ENCODE data around the gene FGFR2.

FGFR2 gene

GRCh38 chr10:121519411-121519810 lies 78.8 kb downstream of the FGFR2 start:
- Mint-ChIP-seq H3K4me3 (no peak overlapping the region), H3K27me3 (no peaks in the 10 kb centered on the region)

GRCh38 chr10:121518333-121518732 lies 79.9 kb downstream of the FGFR2 start:
- ATAC-seq (replicated peaks; ENCODE audit: extremely low read depth, poor library complexity, severe bottlenecking) (no peak), DNase-seq (ENCODE audit: low spot score in 2 of 2) (no peak)
- Mint-ChIP-seq H3K4me1 (no peaks in the 10 kb centered on the region), H3K27me3 (no peaks in the 10 kb centered on the region), H3K4me3 (no peak overlapping the region), H3K27ac (ENCODE audit: low read depth) (no peak overlapping the region), H3K36me3 (ENCODE audit: insufficient read depth) (no peaks in the 10 kb centered on the region), H3K9me3 (no peaks in the 10 kb centered on the region)

More at GRCh38 chr10:121519411-121519810, 78.8 kb downstream of the FGFR2 start:
- no peak for DNase-seq (ENCODE audit: low spot score in 2 of 2)
- ATAC-seq (replicated peaks; ENCODE audit: extremely low read depth, poor library complexity, severe bottlenecking) = no peak
- Mint-ChIP-seq H3K36me3 (ENCODE audit: insufficient read depth) (no peaks in the 10 kb centered on the region), H3K9me3 (no peaks in the 10 kb centered on the region), H3K4me1 (peaks cover 7% of the 10 kb centered on the region), H3K27ac (ENCODE audit: low read depth) (no peak overlapping the region)

GRCh38 chr10:121516093-121516865 lies 82.0 kb downstream of the FGFR2 start:
- DNase-seq (ENCODE audit: low spot score in 2 of 2) (no peak), ATAC-seq (replicated peaks; ENCODE audit: extremely low read depth, poor library complexity, severe bottlenecking) (peak; percentile 49)
- Mint-ChIP-seq H3K27me3 (no peaks in the 10 kb centered on the region), H3K27ac (ENCODE audit: low read depth) (peak overlapping the region; percentile 2), H3K9me3 (no peaks in the 10 kb centered on the region), H3K36me3 (ENCODE audit: insufficient read depth) (no peaks in the 10 kb centered on the region), H3K4me3 (peak overlapping the region; percentile 59), H3K4me1 (no peaks in the 10 kb centered on the region)

GRCh38 chr10:121514141-121514865 lies 83.9 kb downstream of the FGFR2 start:
- no peak overlapping the region for H3K4me3 Mint-ChIP-seq
- H3K27ac Mint-ChIP-seq (ENCODE audit: low read depth) = no peak overlapping the region
- ATAC-seq (replicated peaks; ENCODE audit: extremely low read depth, poor library complexity, severe bottlenecking) (peak; percentile 46), DNase-seq (ENCODE audit: low spot score in 2 of 2) (no peak)
- H3K36me3 Mint-ChIP-seq (ENCODE audit: insufficient read depth) = no peaks in the 10 kb centered on the region
- H3K4me1 Mint-ChIP-seq = no peaks in the 10 kb centered on the region
- no peaks in the 10 kb centered on the region for H3K9me3 Mint-ChIP-seq
- H3K27me3 Mint-ChIP-seq = no peaks in the 10 kb centered on the region

GRCh38 chr10:121511943-121512342 lies 86.3 kb downstream of the FGFR2 start:
- no peaks in the 10 kb centered on the region for H3K4me1 Mint-ChIP-seq
- H3K27me3 Mint-ChIP-seq = no peaks in the 10 kb centered on the region
- no peak for ATAC-seq (replicated peaks; ENCODE audit: extremely low read depth, poor library complexity, severe bottlenecking)
- no peak overlapping the region for H3K4me3 Mint-ChIP-seq
- no peak for DNase-seq (ENCODE audit: low spot score in 2 of 2)
- no peaks in the 10 kb centered on the region for H3K36me3 Mint-ChIP-seq (ENCODE audit: insufficient read depth)
- no peaks in the 10 kb centered on the region for H3K9me3 Mint-ChIP-seq
- H3K27ac Mint-ChIP-seq (ENCODE audit: low read depth) = no peak overlapping the region

GRCh38 chr10:121511460-121511859 lies 86.8 kb downstream of the FGFR2 start:
- no peak overlapping the region for H3K4me3 Mint-ChIP-seq
- no peaks in the 10 kb centered on the region for H3K36me3 Mint-ChIP-seq (ENCODE audit: insufficient read depth)
- DNase-seq (ENCODE audit: low spot score in 2 of 2) (no peak), ATAC-seq (replicated peaks; ENCODE audit: extremely low read depth, poor library complexity, severe bottlenecking) (no peak)
- H3K27me3 Mint-ChIP-seq = no peaks in the 10 kb centered on the region
- no peaks in the 10 kb centered on the region for H3K4me1 Mint-ChIP-seq
- H3K27ac Mint-ChIP-seq (ENCODE audit: low read depth) = no peak overlapping the region
- H3K9me3 Mint-ChIP-seq = no peaks in the 10 kb centered on the region

GRCh38 chr10:121510201-121510771 lies 88.0 kb downstream of the FGFR2 start:
- no peaks in the 10 kb centered on the region for H3K36me3 Mint-ChIP-seq (ENCODE audit: insufficient read depth)
- H3K27me3 Mint-ChIP-seq = no peaks in the 10 kb centered on the region
- no peaks in the 10 kb centered on the region for H3K4me1 Mint-ChIP-seq
- ATAC-seq (replicated peaks; ENCODE audit: extremely low read depth, poor library complexity, severe bottlenecking) (no peak), DNase-seq (ENCODE audit: low spot score in 2 of 2) (no peak)
- no peak overlapping the region for H3K4me3 Mint-ChIP-seq
- no peaks in the 10 kb centered on the region for H3K9me3 Mint-ChIP-seq
- H3K27ac Mint-ChIP-seq (ENCODE audit: low read depth) = no peak overlapping the region

- H3K4me1 Mint-ChIP-seq = no peaks in the 10 kb centered on the region
- ATAC-seq (replicated peaks; ENCODE audit: extremely low read depth, poor library complexity, severe bottlenecking) (no peak), DNase-seq (ENCODE audit: low spot score in 2 of 2) (no peak)
- no peak overlapping the region for H3K27ac Mint-ChIP-seq (ENCODE audit: low read depth)
- H3K4me3 Mint-ChIP-seq = no peak overlapping the region
- no peaks in the 10 kb centered on the region for H3K36me3 Mint-ChIP-seq (ENCODE audit: insufficient read depth)
- no peaks in the 10 kb centered on the region for H3K27me3 Mint-ChIP-seq
- no peaks in the 10 kb centered on the region for H3K9me3 Mint-ChIP-seq
These were observed 88.4 kb downstream of the FGFR2 start for GRCh38 chr10:121509796-121510195.

- Mint-ChIP-seq H3K9me3 (no peaks in the 10 kb centered on the region), H3K27ac (ENCODE audit: low read depth) (no peak overlapping the region), H3K4me1 (no peaks in the 10 kb centered on the region), H3K4me3 (no peak overlapping the region), H3K36me3 (ENCODE audit: insufficient read depth) (no peaks in the 10 kb centered on the region), H3K27me3 (no peaks in the 10 kb centered on the region)
- no peak for DNase-seq (ENCODE audit: low spot score in 2 of 2)
- no peak for ATAC-seq (replicated peaks; ENCODE audit: extremely low read depth, poor library complexity, severe bottlenecking)
These were observed 89.1 kb downstream of the FGFR2 start for GRCh38 chr10:121509112-121509511.

GRCh38 chr10:121503587-121504051 lies 94.6 kb downstream of the FGFR2 start:
- ATAC-seq (replicated peaks; ENCODE audit: extremely low read depth, poor library complexity, severe bottlenecking) = no peak
- no peak overlapping the region for H3K4me3 Mint-ChIP-seq
- no peaks in the 10 kb centered on the region for H3K4me1 Mint-ChIP-seq
- H3K36me3 Mint-ChIP-seq (ENCODE audit: insufficient read depth) = no peaks in the 10 kb centered on the region
- H3K27me3 Mint-ChIP-seq = no peaks in the 10 kb centered on the region
- no peak for DNase-seq (ENCODE audit: low spot score in 2 of 2)
- H3K9me3 Mint-ChIP-seq = no peaks in the 10 kb centered on the region
- no peak overlapping the region for H3K27ac Mint-ChIP-seq (ENCODE audit: low read depth)

GRCh38 chr10:121501796-121502195 lies 96.4 kb downstream of the FGFR2 start:
- Mint-ChIP-seq H3K36me3 (ENCODE audit: insufficient read depth) (no peaks in the 10 kb centered on the region), H3K9me3 (no peaks in the 10 kb centered on the region), H3K4me1 (no peaks in the 10 kb centered on the region), H3K27ac (ENCODE audit: low read depth) (no peak overlapping the region), H3K4me3 (no peak overlapping the region), H3K27me3 (no peaks in the 10 kb centered on the region)
- no peak for ATAC-seq (replicated peaks; ENCODE audit: extremely low read depth, poor library complexity, severe bottlenecking)
- DNase-seq (ENCODE audit: low spot score in 2 of 2) = no peak

- no peaks in the 10 kb centered on the region for H3K4me1 Mint-ChIP-seq
- no peak overlapping the region for H3K4me3 Mint-ChIP-seq
- ATAC-seq (replicated peaks; ENCODE audit: extremely low read depth, poor library complexity, severe bottlenecking) (no peak), DNase-seq (ENCODE audit: low spot score in 2 of 2) (no peak)
- H3K27ac Mint-ChIP-seq (ENCODE audit: low read depth) = no peak overlapping the region
- H3K9me3 Mint-ChIP-seq = no peaks in the 10 kb centered on the region
- H3K36me3 Mint-ChIP-seq (ENCODE audit: insufficient read depth) = no peaks in the 10 kb centered on the region
- H3K27me3 Mint-ChIP-seq = no peaks in the 10 kb centered on the region
These were observed 97.4 kb downstream of the FGFR2 start for GRCh38 chr10:121500701-121501332.

All from central memory CD8-positive, alpha-beta T cell (primary cell).